PC-3 (cell line): ENCODE data around the gene MYO16.

ENCODE experiments used
- CTCF ChIP-seq: fragments of 300-600 bp; sonication (generic); conservative IDR thresholded peaks from 2 replicates; pipeline ENCODE4 v1.5.1; 2017; ENCODE audit warnings: antibody characterized with exemption, low read depth, mild to moderate bottlenecking, low read length
- EZH2 ChIP-seq: fragments of 300-600 bp; sonication (generic); IDR thresholded peaks from one replicate; pipeline ENCODE4 v1.6.1; 2017; ENCODE audit warnings: antibody characterized with exemption, mild to moderate bottlenecking, low read length; ENCODE audit not compliant: unreplicated experiment

- TF ChIP-seq EZH2 (no peak), CTCF (no peak)
Observed at GRCh38 chr13:108807841-108808240, 178.4 kb downstream of the MYO16 start.
